ENCODE measurements around the gene C1S.

The C1S gene

GRCh38 chr12:7108796-7109571, 48.5 kb downstream of the C1S start, which contains the start of gene C1RL:
Gene C1RL, minus strand, starts transcription at chr12:7109214. Its CDS starts 34 bp downstream, at chr12:7109180.
- H3K9ac ChIP-seq, result peak within 1 kb of the TSS; percentile 83
- H3K4me2 ChIP-seq, result peak within 1 kb of the TSS; percentile 83
- no peak within 1 kb of the TSS for H3K4me3 ChIP-seq (IDR thresholded peaks at IDR 0.05; ENCODE audit: insufficient read depth, low read depth, low read length)
- H3K4me1 ChIP-seq (ENCODE audit: low read depth, poor library complexity, severe bottlenecking), result peaks cover 18% of the 10 kb centered on the region
- H4K20me1 ChIP-seq (ENCODE audit: insufficient read depth), result no peaks in the 10 kb centered on the region
- H3K27me3 ChIP-seq (ENCODE audit: insufficient read depth, low read depth), result no peaks in the 10 kb centered on the region
- H3K79me2 ChIP-seq (ENCODE audit: insufficient read depth, low read depth), result 0 out of 2 replicates have a peak, but pooled peaks cover 4% of the 10 kb centered on the region
- H2AFZ ChIP-seq (ENCODE audit: low read depth), result peak within 1 kb of the TSS; percentile 87
- H3K27ac ChIP-seq, result peak within 1 kb of the TSS; percentile 78
- TF ChIP-seq CTCF (conservative IDR thresholded peaks at IDR 0.05; ENCODE audit: low read depth, low read length), result peak; percentile 84
- no peaks in the 10 kb centered on the region for H3K36me3 ChIP-seq (ENCODE audit: insufficient read depth)

GRCh38 chr12:7109572-7109920, 49.0 kb downstream of the C1S start:
- no peaks in the 10 kb centered on the region for H4K20me1 ChIP-seq (ENCODE audit: insufficient read depth)
- H3K4me1 ChIP-seq (ENCODE audit: low read depth, poor library complexity, severe bottlenecking), result peaks cover 18% of the 10 kb centered on the region
- H3K4me3 ChIP-seq (IDR thresholded peaks at IDR 0.05; ENCODE audit: insufficient read depth, low read depth, low read length), result no peak overlapping the region
- no peak overlapping the region for H3K9ac ChIP-seq
- peak overlapping the region; percentile 45 for H3K4me2 ChIP-seq
- H3K36me3 ChIP-seq (ENCODE audit: insufficient read depth), result no peaks in the 10 kb centered on the region
- no peak for TF ChIP-seq CTCF (conservative IDR thresholded peaks at IDR 0.05; ENCODE audit: low read depth, low read length)
- H3K27ac ChIP-seq, result no peak overlapping the region
- H3K27me3 ChIP-seq (ENCODE audit: insufficient read depth, low read depth), result no peaks in the 10 kb centered on the region
- no peak overlapping the region for H2AFZ ChIP-seq (ENCODE audit: low read depth)
- H3K79me2 ChIP-seq (ENCODE audit: insufficient read depth, low read depth), result 0 out of 2 replicates have a peak, but pooled peaks cover 4% of the 10 kb centered on the region

GRCh38 chr12:7110661-7111060, 50.1 kb downstream of the C1S start:
- H3K4me2 ChIP-seq, result no peak overlapping the region
- H4K20me1 ChIP-seq (ENCODE audit: insufficient read depth), result no peaks in the 10 kb centered on the region
- peaks cover 18% of the 10 kb centered on the region for H3K4me1 ChIP-seq (ENCODE audit: low read depth, poor library complexity, severe bottlenecking)
- no peak for TF ChIP-seq CTCF (conservative IDR thresholded peaks at IDR 0.05; ENCODE audit: low read depth, low read length)
- no peaks in the 10 kb centered on the region for H3K27me3 ChIP-seq (ENCODE audit: insufficient read depth, low read depth)
- no peak overlapping the region for H2AFZ ChIP-seq (ENCODE audit: low read depth)
- no peak overlapping the region for H3K27ac ChIP-seq
- H3K4me3 ChIP-seq (IDR thresholded peaks at IDR 0.05; ENCODE audit: insufficient read depth, low read depth, low read length), result no peak overlapping the region
- 0 out of 2 replicates have a peak, but pooled peaks cover 4% of the 10 kb centered on the region for H3K79me2 ChIP-seq (ENCODE audit: insufficient read depth, low read depth)
- no peak overlapping the region for H3K9ac ChIP-seq
- no peaks in the 10 kb centered on the region for H3K36me3 ChIP-seq (ENCODE audit: insufficient read depth)

- H3K9ac ChIP-seq, result no peak overlapping the region
- 0 out of 2 replicates have a peak, but pooled peaks cover 2% of the 10 kb centered on the region for H3K79me2 ChIP-seq (ENCODE audit: insufficient read depth, low read depth)
- no peak overlapping the region for H3K27ac ChIP-seq
- H3K4me1 ChIP-seq (ENCODE audit: low read depth, poor library complexity, severe bottlenecking), result peaks cover 14% of the 10 kb centered on the region
- H3K27me3 ChIP-seq (ENCODE audit: insufficient read depth, low read depth), result no peaks in the 10 kb centered on the region
- H2AFZ ChIP-seq (ENCODE audit: low read depth), result no peak overlapping the region
- no peak overlapping the region for H3K4me2 ChIP-seq
- no peak for TF ChIP-seq CTCF (conservative IDR thresholded peaks at IDR 0.05; ENCODE audit: low read depth, low read length)
- H3K4me3 ChIP-seq (IDR thresholded peaks at IDR 0.05; ENCODE audit: insufficient read depth, low read depth, low read length), result no peak overlapping the region
- no peaks in the 10 kb centered on the region for H4K20me1 ChIP-seq (ENCODE audit: insufficient read depth)
- H3K36me3 ChIP-seq (ENCODE audit: insufficient read depth), result no peaks in the 10 kb centered on the region
Measured at GRCh38 chr12:7112041-7112440, 51.5 kb downstream of the C1S start.

All from KMS-11 (cell line).